Keratinocyte (primary cell): Measurements from ENCODE around the gene AKR1A1. TPM values are rescaled to one million over a fixed set of nuclear protein-coding genes. Genes with fewer than 3 reads are reported as not detected.

Experiments
- DNase-seq: peaks from one replicate; pipeline ENCODE4 v3.0.0-alpha.2; 2011; ENCODE audit warnings: low read depth, missing footprints, low spot score
- FAIRE-seq: peaks from 2 replicates; lab custom pipeline; 2011; peaks lifted over from hg19 to GRCh38; lab: Jason Lieb, UNC
- H2AFZ ChIP-seq: 2 replicates; pipeline ENCODE4 v1.6.0; 2012; ENCODE audit warnings: low read length, control low read depth, inconsistent platforms; ENCODE audit not compliant: control insufficient read depth
- H3K27ac ChIP-seq: 2 replicates; pipeline ENCODE4 v1.5.1; 2011; ENCODE audit warnings: low read length; ENCODE audit not compliant: control insufficient read depth, insufficient read depth
- H3K27me3 ChIP-seq: 3 replicates; pipeline ENCODE4 v1.6.0; 2011; ENCODE audit warnings: low read length; ENCODE audit not compliant: control insufficient read depth, insufficient read depth; ENCODE audit errors: extremely low read depth
- H3K36me3 ChIP-seq, 2 experiments: 2 replicates in 1 of 2; 3 replicates in 1 of 2; pipeline ENCODE4 v1.5.1; 2011; ENCODE audit warnings: low read length in 2 of 2, mild to moderate bottlenecking in 1 of 2; ENCODE audit not compliant: control insufficient read depth in 2 of 2, insufficient read depth in 2 of 2; ENCODE audit errors: extremely low read depth in 1 of 2
- H3K4me1 ChIP-seq: 3 replicates; pipeline ENCODE4 v1.5.1; 2011; ENCODE audit warnings: low read length; ENCODE audit not compliant: control insufficient read depth, insufficient read depth; ENCODE audit errors: extremely low read depth
- H3K4me2 ChIP-seq: 3 replicates; pipeline ENCODE4 v1.6.0; 2011; ENCODE audit warnings: low read depth, low read length; ENCODE audit not compliant: control insufficient read depth, insufficient read depth; ENCODE audit errors: extremely low read depth
- H3K4me3 ChIP-seq, 3 experiments: fragments of 200-600 bp in 1 of 3; sonication (generic) in 1 of 3; 2 replicates in 2 of 3; 3 replicates in 1 of 3; pipeline ENCODE4 v1.5.1; 2011 to 2016; ENCODE audit warnings: low read length in 3 of 3, mild to moderate bottlenecking in 3 of 3, control low read depth in 2 of 3, inconsistent platforms in 1 of 3, low read depth in 1 of 3, mixed read lengths in 1 of 3, mixed run types in 1 of 3, moderate library complexity in 1 of 3; ENCODE audit not compliant: control insufficient read depth in 2 of 3, insufficient read depth in 2 of 3; ENCODE audit errors: extremely low read depth in 1 of 3
- H3K79me2 ChIP-seq: 2 replicates; pipeline ENCODE4 v1.6.0; 2012; ENCODE audit warnings: low read length; ENCODE audit not compliant: control insufficient read depth, insufficient read depth
- H3K9ac ChIP-seq: 3 replicates; pipeline ENCODE4 v1.6.0; 2011; ENCODE audit warnings: low read length; ENCODE audit not compliant: control insufficient read depth, insufficient read depth; ENCODE audit errors: extremely low read depth
- H3K9me1 ChIP-seq: 3 replicates; pipeline ENCODE4 v1.6.0; 2011; ENCODE audit warnings: low read length; ENCODE audit not compliant: control insufficient read depth, insufficient read depth; ENCODE audit errors: extremely low read depth
- H3K9me3 ChIP-seq: 2 replicates; pipeline ENCODE4 v1.5.1; 2012; ENCODE audit warnings: low read depth, low read length; ENCODE audit not compliant: control insufficient read depth
- H4K20me1 ChIP-seq: 3 replicates; pipeline ENCODE4 v1.6.0; 2011; ENCODE audit warnings: low read length; ENCODE audit not compliant: control insufficient read depth, insufficient read depth; ENCODE audit errors: extremely low read depth
- CTCF ChIP-seq, 3 experiments: IDR thresholded peaks in 1 of 3; conservative IDR thresholded peaks in 1 of 3; optimal IDR thresholded peaks in 1 of 3; 2 replicates in 2 of 3; 3 replicates in 1 of 3; pipeline versions ENCODE3 to v1.5.1; 2011; ENCODE audit warnings: low read length in 3 of 3, mild to moderate bottlenecking in 3 of 3, moderate library complexity in 2 of 3, control low read depth in 1 of 3, inconsistent platforms in 1 of 3; ENCODE audit not compliant: insufficient read depth in 2 of 3; ENCODE audit errors: extremely low read depth in 1 of 3
- EZH2 ChIP-seq: IDR thresholded peaks from one replicate; pipeline ENCODE4 v1.6.1; 2012; ENCODE audit warnings: inconsistent platforms, mild to moderate bottlenecking, low read length, moderate library complexity
- dilution Hi-C: fragments of 300-500 bp; cut with MboI; formaldehyde crosslinking; loops from one replicate; pipeline ENCODE4 v1.7.0; 2020; ENCODE audit warnings: low sequenced_read_pairs; ENCODE audit not compliant: extremely low pct_ligation_motif_present
- polyA plus RNA-seq, 5 experiments: library from polyadenylated mRNA; depleted of rRNA in 3 of 5; stranded (reverse) in 3 of 5; stranded (forward) in 1 of 5; unstranded in 1 of 5; fragments of >200 nt; gene quantifications; 1 replicate in 1 of 5; 2 replicates in 3 of 5; 3 replicates in 1 of 5; pipeline versions ENCODE4 v1.2.1 to v1.2.3, GENCODE V29; 2011 to 2012; ENCODE audit warnings: missing spikeins in 2 of 5, low read depth in 1 of 5, low replicate concordance in 1 of 5

Gene AKR1A1
- polyA plus RNA-seq, 1 donor (not counting 4 experiments of a cell fraction or from before 2014, with no cell fraction given) = 107 TPM

- Histone ChIP-seq H3K4me1 (peaks cover 4% of the 10 kb centered on the region), H3K9me1 (no peaks in the 10 kb centered on the region), H2AFZ (no peak overlapping the region), H4K20me1 (no peaks in the 10 kb centered on the region), H3K4me3 (no peak overlapping the region), H3K27me3 (no peaks in the 10 kb centered on the region), H3K27ac (no peak overlapping the region), H3K4me2 (no peak overlapping the region), H3K36me3 (no peaks in the 10 kb centered on the region), H3K79me2 (no peaks in the 10 kb centered on the region), H3K9ac (no peak overlapping the region), H3K9me3 (no peaks in the 10 kb centered on the region)
- no peak for DNase-seq
- FAIRE-seq = no peak
- TF ChIP-seq CTCF (optimal IDR thresholded peaks at IDR 0.05 in 1 of 3, IDR thresholded peaks at IDR 0.05 in 1 of 3, conservative IDR thresholded peaks at IDR 0.05 in 1 of 3; ENCODE audit: extremely low read depth in 1 of 3, insufficient read depth in 2 of 3, low read length in 3 of 3) (no peak), EZH2 (no peak)
- dilution Hi-C loops = no loop called here
Measured at GRCh38 chr1:45545553-45546310, 4.9 kb upstream of the AKR1A1 start.

DNA sequence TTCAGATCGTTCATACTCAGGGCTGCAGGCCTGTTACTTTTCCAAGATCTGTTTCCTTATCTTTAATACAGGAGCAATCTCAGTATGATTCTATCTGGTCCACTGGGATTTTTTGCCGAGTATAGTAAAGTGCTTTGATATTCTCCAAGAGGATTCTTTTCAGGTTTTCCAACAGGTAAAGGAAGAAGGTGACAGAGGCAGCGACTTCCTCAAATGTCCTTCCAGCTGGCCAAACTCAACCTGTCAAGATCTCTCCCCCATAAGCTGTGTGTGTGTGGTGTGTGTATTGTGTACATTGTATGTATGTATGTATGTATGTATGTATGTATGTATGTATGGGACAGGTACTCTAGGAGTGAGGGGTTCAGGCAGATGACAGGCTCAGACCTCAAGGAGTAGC lies 1.1 kb downstream of the AKR1A1 start:
- no peak for DNase-seq
- TF ChIP-seq CTCF (optimal IDR thresholded peaks at IDR 0.05 in 1 of 3, IDR thresholded peaks at IDR 0.05 in 1 of 3, conservative IDR thresholded peaks at IDR 0.05 in 1 of 3; ENCODE audit: extremely low read depth in 1 of 3, insufficient read depth in 2 of 3, low read length in 3 of 3) (no peak), EZH2 (no peak)
- dilution Hi-C loops = no loop called here
- Histone ChIP-seq H3K9me3 (no peaks in the 10 kb centered on the region), H2AFZ (no peak overlapping the region), H3K4me3 (peak overlapping the region; percentile 77 to 91 (median 84)), H3K4me1 (peaks cover 18% of the 10 kb centered on the region), H3K36me3 (peaks cover 4 to 6% of the 10 kb centered on the region in 2 experiments), H3K27ac (peak overlapping the region; percentile 79), H3K79me2 (peaks cover 11% of the 10 kb centered on the region), H3K9ac (peak overlapping the region; percentile 82), H3K27me3 (no peaks in the 10 kb centered on the region), H4K20me1 (no peaks in the 10 kb centered on the region), H3K4me2 (peak overlapping the region; percentile 100), H3K9me1 (no peaks in the 10 kb centered on the region)
- FAIRE-seq = no peak
